HG03575 (cell line): ENCODE data around the gene PRR18.

Experiments used
- ATAC-seq: cut with Tn5 transposase; IDR thresholded peaks from one replicate; pipeline ENCODE4 v1.9.1; 2021; ENCODE audit not compliant: unreplicated experiment, insufficient number of reproducible peaks, low FRiP score; ENCODE audit errors: extremely low read depth

PRR18 gene

GRCh38 chr6:166281104-166281503, 27.1 kb downstream of the PRR18 start:
- no peak for ATAC-seq

GRCh38 chr6:166279393-166279679, 28.9 kb downstream of the PRR18 start:
- ATAC-seq, result no peak

GRCh38 chr6:166278579-166279392, 29.4 kb downstream of the PRR18 start:
- ATAC-seq, result no peak

GRCh38 chr6:166277892-166278578, 30.2 kb downstream of the PRR18 start:
- no peak for ATAC-seq

- ATAC-seq, result no peak
Observed at GRCh38 chr6:166277018-166277417, 31.2 kb downstream of the PRR18 start.

- no peak for ATAC-seq
Observed at GRCh38 chr6:166275714-166276166, 32.5 kb downstream of the PRR18 start.

- no peak for ATAC-seq
Observed at GRCh38 chr6:166274739-166275370, 33.3 kb downstream of the PRR18 start.

- ATAC-seq, result no peak
Observed at GRCh38 chr6:166274163-166274562, 34.0 kb downstream of the PRR18 start.

GRCh38 chr6:166271376-166271765, 36.8 kb downstream of the PRR18 start:
- no peak for ATAC-seq

GRCh38 chr6:166270706-166271375, 37.4 kb downstream of the PRR18 start:
- no peak for ATAC-seq

GRCh38 chr6:166269301-166270039, 38.7 kb downstream of the PRR18 start:
- ATAC-seq, result no peak

- no peak for ATAC-seq
Observed at GRCh38 chr6:166268431-166268830, 39.8 kb downstream of the PRR18 start.

- ATAC-seq, result no peak
Observed at GRCh38 chr6:166267526-166267925, 40.7 kb downstream of the PRR18 start.

- no peak for ATAC-seq
Observed at GRCh38 chr6:166266336-166266735, 41.9 kb downstream of the PRR18 start.

GRCh38 chr6:166262743-166263515, 45.3 kb downstream of the PRR18 start:
- no peak for ATAC-seq

GRCh38 chr6:166259296-166259977, 48.8 kb downstream of the PRR18 start:
- no peak for ATAC-seq

GRCh38 chr6:166258854-166259276, 49.3 kb downstream of the PRR18 start:
- peak; percentile 42 for ATAC-seq

GRCh38 chr6:166257911-166258318, 50.3 kb downstream of the PRR18 start:
- no peak for ATAC-seq
